Aorta (tissue), 5 donors: ENCODE measurements around the gene PDE1A. TPM values are rescaled to one million over a fixed set of nuclear protein-coding genes. Genes with fewer than 3 reads are reported as not detected.
"Not testable (repeated sequence)": the region's sequence is repeated elsewhere in the genome, so short reads cannot be mapped to it uniquely, and the experiment has no call there.

Experiments used
- ATAC-seq: fragments of 200-7000 bp; cut with Tn5 transposase; one replicate; pipeline ENCODE4 v1.9.1; 2022; ENCODE audit warnings: moderate library complexity; ENCODE audit not compliant: low FRiP score
- DNase-seq, 2 donors: peaks; one replicate each; pipeline ENCODE4 v3.0.0-alpha.2; 2020
- H3K27ac ChIP-seq, 2 donors: one replicate each; pipeline ENCODE4 v1.5.1; 2013; ENCODE audit warnings: low read length in 2 of 2, mild to moderate bottlenecking in 2 of 2, moderate library complexity in 2 of 2, control low read depth in 1 of 2, inconsistent platforms in 1 of 2, low read depth in 1 of 2
- H3K27me3 ChIP-seq, 2 donors: one replicate each; pipeline ENCODE4 v1.6.1; 2013; ENCODE audit warnings: control low read depth in 1 of 2, low read length in 1 of 2, mild to moderate bottlenecking in 1 of 2, moderate library complexity in 1 of 2; ENCODE audit not compliant: insufficient read depth in 2 of 2, control insufficient read depth in 1 of 2
- H3K36me3 ChIP-seq, 2 donors: one replicate each; pipeline ENCODE4 v1.6.1; 2013; ENCODE audit warnings: control low read depth in 1 of 2, low read length in 1 of 2, mild to moderate bottlenecking in 1 of 2; ENCODE audit not compliant: insufficient read depth in 2 of 2, control insufficient read depth in 1 of 2
- H3K4me1 ChIP-seq, 2 donors: one replicate each; pipeline ENCODE4 v1.6.1; 2013; ENCODE audit warnings: low read length in 2 of 2, control low read depth in 1 of 2, mild to moderate bottlenecking in 1 of 2, moderate library complexity in 1 of 2; ENCODE audit not compliant: insufficient read depth in 2 of 2, control insufficient read depth in 1 of 2
- H3K4me3 ChIP-seq, 2 donors: one replicate each; pipeline ENCODE4 v1.5.1; 2013; ENCODE audit warnings: low read length in 2 of 2, control low read depth in 1 of 2, mild to moderate bottlenecking in 1 of 2
- H3K9me3 ChIP-seq: one replicate; pipeline ENCODE4 v1.6.1; 2013; ENCODE audit warnings: mild to moderate bottlenecking, low read length; ENCODE audit not compliant: control insufficient read depth
- WGBS, 2 donors: extraction: QIAGEN DNeasy Blood & Tissue Kit; methylation state at CpG; one replicate each; pipeline ENCODE4 v1.1.7; 2013; 5-methylcytosine and 5-hydroxymethylcytosine counted together
- intact Hi-C, 2 donors: fragments of 100-400 bp; cut with DNase I; formaldehyde crosslinking; loops; one replicate each; pipeline versions ENCODE4 v1.14.2 to v1.15.0; 2022
- polyA plus RNA-seq, 2 donors: library from polyadenylated mRNA; stranded (reverse); fragments of 200-250 nt; gene quantifications; one replicate each; pipeline ENCODE4 v1.2.3, GENCODE V29; 2013
- total RNA-seq, 2 donors: library from RNA; stranded (reverse); fragmentation: NEBNext Ultra II Directional; extraction: Animal tissue kit (Norgen Biotek cat#: 25700); gene quantifications; one replicate each; pipeline ENCODE4 v1.2.1, GENCODE V29; 2021
- donor health status: healthy with polysubstance abuse.
- donor health status: Bipolar disorder and iron deficiency.
- donor health status: DM: no; HTN: no; CAD: no.
- donor health status: DM: no; HTN: no; CAD: no.
- donor health status: DM: yes; HTN: yes; CAD: no.

The PDE1A gene
- total and polyA plus RNA-seq, 4 donors = 17.1 to 34.1 (median 27.6) TPM

GRCh38 chr2:182300608-182301007 is 126.2 kb downstream of the PDE1A start:
- H3K9me3 ChIP-seq = no peaks in the 10 kb centered on the region
- ATAC-seq = no peak
- H3K27me3 ChIP-seq = no peaks in the 10 kb centered on the region
- no peak for DNase-seq
- no peaks in the 10 kb centered on the region for H3K4me1 ChIP-seq
- 66 to 72% methylated on average over 4 of the region's 4 CpGs for WGBS, 2 donors
- H3K4me3 ChIP-seq = no peak overlapping the region
- intact Hi-C loops = no loop called here
- no peak overlapping the region for H3K27ac ChIP-seq
- no peaks in the 10 kb centered on the region for H3K36me3 ChIP-seq

GRCh38 chr2:182299632-182300031 is 127.2 kb downstream of the PDE1A start:
- H3K9me3 ChIP-seq = no peaks in the 10 kb centered on the region
- no peak overlapping the region for H3K27ac ChIP-seq
- WGBS, 2 donors = 97 to 98% methylated on average over 3 of the region's 3 CpGs
- H3K27me3 ChIP-seq = no peaks in the 10 kb centered on the region
- no peaks in the 10 kb centered on the region for H3K4me1 ChIP-seq
- DNase-seq (no peak), ATAC-seq (no peak)
- H3K4me3 ChIP-seq = no peak overlapping the region
- intact Hi-C loops = no loop called here
- no peaks in the 10 kb centered on the region for H3K36me3 ChIP-seq

GRCh38 chr2:182298456-182298855 is 128.4 kb downstream of the PDE1A start:
- Histone ChIP-seq H3K36me3 (no peaks in the 10 kb centered on the region), H3K4me3 (no peak overlapping the region), H3K27ac (no peak overlapping the region), H3K4me1 (no peaks in the 10 kb centered on the region), H3K9me3 (no peaks in the 10 kb centered on the region), H3K27me3 (no peaks in the 10 kb centered on the region)
- intact Hi-C loops = no loop called here
- ATAC-seq = no peak
- no peak for DNase-seq
- 91 to 96% methylated on average over 4 of the region's 4 CpGs for WGBS, 2 donors

GRCh38 chr2:182291296-182291695 is 135.5 kb downstream of the PDE1A start:
- H3K27ac ChIP-seq = no peak overlapping the region
- intact Hi-C loops = no loop called here
- H3K36me3 ChIP-seq = no peaks in the 10 kb centered on the region
- WGBS, 2 donors = 11 to 14% methylated on average over 1 of the region's 1 CpG
- H3K4me1 ChIP-seq = peaks cover 0 to 4% of the 10 kb centered on the region in 2 donors
- no peak overlapping the region for H3K4me3 ChIP-seq
- H3K27me3 ChIP-seq = no peaks in the 10 kb centered on the region
- DNase-seq (no peak), ATAC-seq (no peak)
- H3K9me3 ChIP-seq = no peaks in the 10 kb centered on the region

- peaks cover 0 to 1% of the 10 kb centered on the region in 2 donors for H3K4me1 ChIP-seq
- no peak for DNase-seq
- H3K4me3 ChIP-seq = no peak overlapping the region
- no peak overlapping the region for H3K27ac ChIP-seq
- H3K9me3 ChIP-seq = no peaks in the 10 kb centered on the region
- ATAC-seq = no peak
- 95 to 97% methylated on average over 3 of the region's 3 CpGs for WGBS, 2 donors
- no peaks in the 10 kb centered on the region for H3K36me3 ChIP-seq
- intact Hi-C loops = no loop called here
- H3K27me3 ChIP-seq = no peaks in the 10 kb centered on the region
These were observed 143.3 kb downstream of the PDE1A start for GRCh38 chr2:182283512-182283911.

- Histone ChIP-seq H3K27me3 (no peaks in the 10 kb centered on the region), H3K27ac (no peak overlapping the region), H3K4me3 (no peak overlapping the region), H3K4me1 (peaks cover 0 to 1% of the 10 kb centered on the region in 2 donors), H3K9me3 (no peaks in the 10 kb centered on the region), H3K36me3 (no peaks in the 10 kb centered on the region)
- WGBS, 2 donors = 58 to 60% methylated on average over 3 of the region's 3 CpGs
- ATAC-seq (no peak), DNase-seq (no peak)
- intact Hi-C loops = no loop called here
These were observed 145.6 kb downstream of the PDE1A start for GRCh38 chr2:182281276-182281675.

GRCh38 chr2:182280118-182280517 is 146.7 kb downstream of the PDE1A start:
- Histone ChIP-seq H3K9me3 (no peaks in the 10 kb centered on the region), H3K27ac (no peak overlapping the region), H3K4me1 (peaks cover 0 to 1% of the 10 kb centered on the region in 2 donors), H3K4me3 (no peak overlapping the region), H3K36me3 (no peaks in the 10 kb centered on the region), H3K27me3 (no peaks in the 10 kb centered on the region)
- DNase-seq (no peak), ATAC-seq (no peak)
- intact Hi-C loops = no loop called here

- DNase-seq, ATAC-seq, H3K4me3 ChIP-seq, H3K4me1 ChIP-seq, H3K27me3 ChIP-seq, intact Hi-C loops, H3K27ac ChIP-seq, H3K36me3 ChIP-seq, H3K9me3 ChIP-seq: not testable (repeated sequence)
- WGBS, 2 donors = 90% methylated on average over 6 of the region's 6 CpGs
These were observed 150.2 kb downstream of the PDE1A start for GRCh38 chr2:182276662-182277061.

GRCh38 chr2:182267971-182268370 is 158.9 kb downstream of the PDE1A start:
- Histone ChIP-seq H3K27me3 (no peaks in the 10 kb centered on the region), H3K9me3 (no peaks in the 10 kb centered on the region), H3K4me3 (no peak overlapping the region), H3K36me3 (peaks cover 0 to 1% of the 10 kb centered on the region in 2 donors), H3K4me1 (no peaks in the 10 kb centered on the region), H3K27ac (no peak overlapping the region)
- no peak for ATAC-seq
- WGBS, 2 donors = 85% methylated on average over 1 of the region's 1 CpG
- intact Hi-C loops = no loop called here
- no peak for DNase-seq
